Femur (tissue), 1 donor: ENCODE measurements around the gene RGL1.

Experiments
- DNase-seq: peaks from one replicate; pipeline ENCODE4 v3.0.0-alpha.2; 2017

Gene RGL1

GRCh38 chr1:183824291-183824690 lies 19.4 kb downstream of the RGL1 start:
- no peak for DNase-seq

- DNase-seq = no peak
Observed at GRCh38 chr1:183827801-183828200, 22.9 kb downstream of the RGL1 start.

- no peak for DNase-seq
Observed at GRCh38 chr1:183830389-183830788, 25.5 kb downstream of the RGL1 start.

- no peak for DNase-seq
Observed at GRCh38 chr1:183831311-183831710, 26.4 kb downstream of the RGL1 start.

- DNase-seq = no peak
Observed at GRCh38 chr1:183832459-183832858, 27.5 kb downstream of the RGL1 start.

GRCh38 chr1:183834568-183834967 lies 29.6 kb downstream of the RGL1 start:
- no peak for DNase-seq

GRCh38 chr1:183836598-183836997 lies 31.7 kb downstream of the RGL1 start:
- no peak for DNase-seq

- no peak for DNase-seq
Observed at GRCh38 chr1:183837062-183837461, 32.1 kb downstream of the RGL1 start.

- DNase-seq = no peak
Observed at GRCh38 chr1:183838221-183838620, 33.3 kb downstream of the RGL1 start.

- DNase-seq = no peak
Observed at GRCh38 chr1:183840140-183840539, 35.2 kb downstream of the RGL1 start.

- DNase-seq = no peak
Observed at GRCh38 chr1:183841550-183841949, 36.6 kb downstream of the RGL1 start.

- peak; percentile 67 for DNase-seq
Observed at GRCh38 chr1:183841950-183842794, 37.3 kb downstream of the RGL1 start.

GRCh38 chr1:183842795-183843144 lies 37.9 kb downstream of the RGL1 start:
- no peak for DNase-seq

- DNase-seq = no peak
Observed at GRCh38 chr1:183844806-183845205, 39.9 kb downstream of the RGL1 start.

- no peak for DNase-seq
Observed at GRCh38 chr1:183845681-183846080, 40.8 kb downstream of the RGL1 start.

GRCh38 chr1:183847641-183848040 lies 42.7 kb downstream of the RGL1 start:
- no peak for DNase-seq

- no peak for DNase-seq
Observed at GRCh38 chr1:183850852-183851251, 45.9 kb downstream of the RGL1 start.

GRCh38 chr1:183859119-183859518 lies 54.2 kb downstream of the RGL1 start:
- no peak for DNase-seq

- no peak for DNase-seq
Observed at GRCh38 chr1:183859831-183860230, 54.9 kb downstream of the RGL1 start.

- DNase-seq = no peak
Observed at GRCh38 chr1:183862967-183863366, 58.0 kb downstream of the RGL1 start.

- DNase-seq = no peak
Observed at GRCh38 chr1:183863852-183864251, 58.9 kb downstream of the RGL1 start.

- DNase-seq = no peak
Observed at GRCh38 chr1:183864611-183865010, 59.7 kb downstream of the RGL1 start.

- DNase-seq = no peak
Observed at GRCh38 chr1:183869230-183869629, 64.3 kb downstream of the RGL1 start.

- no peak for DNase-seq
Observed at GRCh38 chr1:183869664-183870063, 64.7 kb downstream of the RGL1 start.
